ENCODE measurements around the gene NOD2. TPM values are rescaled to one million over a fixed set of nuclear protein-coding genes. Genes with fewer than 3 reads are reported as not detected.

NOD2 gene
- total RNA-seq, 1 experiment from 2014 or later: 5.4 TPM

- Histone ChIP-seq H3K9ac (ENCODE audit: low read length) (no peak overlapping the region), H3K4me3 (replicated peaks in 1 of 2; ENCODE audit: low read depth in 1 of 2, low read length in 2 of 2) (no peak overlapping the region), H4K20me1 (ENCODE audit: insufficient read depth) (no peaks in the 10 kb centered on the region), H3K9me3 (ENCODE audit: control insufficient read depth in 1 of 2, insufficient read depth in 1 of 2, low read depth in 1 of 2, low read length in 2 of 2) (peaks cover 10 to 12% of the 10 kb centered on the region in 2 experiments; a peak in 3 of 4 replicates), H2AFZ (ENCODE audit: low read depth, low read length, poor library complexity, severe bottlenecking) (no peak overlapping the region), H3K36me3 (ENCODE audit: control insufficient read depth in 1 of 2, insufficient read depth in 2 of 2, low read length in 2 of 2) (no peaks in the 10 kb centered on the region), H3K79me2 (ENCODE audit: insufficient read depth, low read length) (no peaks in the 10 kb centered on the region), H3K27me3 (ENCODE audit: insufficient read depth, low read length) (no peaks in the 10 kb centered on the region), H3K9me2 (ENCODE audit: insufficient read depth) (no peaks in the 10 kb centered on the region), H3K4me1 (ENCODE audit: control insufficient read depth in 1 of 2, insufficient read depth in 2 of 2, low read length in 2 of 2) (no peaks in the 10 kb centered on the region), H3K4me2 (ENCODE audit: low read length) (no peak overlapping the region), H3K27ac (ENCODE audit: low read depth, low read length) (no peak overlapping the region)
- ChIA-PET RAD21 (ENCODE audit: low non-redundant PET in 1 of 2, low total read pairs in 2 of 2, uncharacterized antibody in 2 of 2, unreplicated experiment in 2 of 2) (interaction anchor here (1.0 to 1.2 kb wide), 2 partner anchors 130 kb away, joined by 5 read pairs; no protein-coding TSS in a partner anchor), CTCF (interaction anchor here (1.1 to 2.5 kb wide), 2 partner anchors 8 to 11 kb away, joined by 3 to 8 read pairs; no protein-coding TSS in a partner anchor), POLR2A (no interaction called here)
- no TSS peak for BruUV-seq (replicated peaks)
- no peak for ATAC-seq
- intact Hi-C loops (cut with micrococcal nuclease): loop anchor here (10.0 kb wide), 2 partner anchors 542 to 1308 kb away; no protein-coding TSS in a partner anchor
- TF ChIP-seq CTCF (IDR thresholded peaks at IDR 0.05 in 2 of 3, conservative IDR thresholded peaks at IDR 0.05 in 1 of 3; ENCODE audit: borderline replicate concordance in 1 of 3, insufficient read depth in 1 of 3, low read depth in 2 of 3, low read length in 2 of 3) (no peak), ELF1 (IDR thresholded peaks at IDR 0.05; ENCODE audit: borderline replicate concordance, low read depth) (no peak), SRF (IDR thresholded peaks at IDR 0.05; ENCODE audit: low read depth) (no peak), EZH2 (IDR thresholded peaks at IDR 0.05) (no peak)
- DNase-seq (ENCODE audit: low read depth, low spot score): no peak
Observed at GRCh38 chr16:50676684-50677225, 16.7 kb upstream of the NOD2 start.

- H4K20me1 ChIP-seq (ENCODE audit: insufficient read depth): no peaks in the 10 kb centered on the region
- H3K79me2 ChIP-seq (ENCODE audit: insufficient read depth, low read length): no peaks in the 10 kb centered on the region
- no peaks in the 10 kb centered on the region for H3K9me2 ChIP-seq (ENCODE audit: insufficient read depth)
- H2AFZ ChIP-seq (ENCODE audit: low read depth, low read length, poor library complexity, severe bottlenecking): no peak overlapping the region
- no peaks in the 10 kb centered on the region for H3K4me1 ChIP-seq (ENCODE audit: control insufficient read depth in 1 of 2, insufficient read depth in 2 of 2, low read length in 2 of 2)
- peaks cover 4 to 10% of the 10 kb centered on the region in 2 experiments; a peak in 3 of 4 replicates for H3K9me3 ChIP-seq (ENCODE audit: control insufficient read depth in 1 of 2, insufficient read depth in 1 of 2, low read depth in 1 of 2, low read length in 2 of 2)
- no peak for TF ChIP-seq POLR2A (IDR thresholded peaks at IDR 0.05; ENCODE audit: borderline replicate concordance, extremely low read depth, insufficient read depth, insufficient read length)
- no peak for TF ChIP-seq ZNF274 (IDR thresholded peaks at IDR 0.05; ENCODE audit: low read depth, low read length)
- TF ChIP-seq EGR1 (IDR thresholded peaks at IDR 0.05; ENCODE audit: low read depth): no peak
- peak in 2 of 3 experiments; percentile 64 to 71; a peak in 4 of 6 replicates for TF ChIP-seq CTCF (IDR thresholded peaks at IDR 0.05 in 2 of 3, conservative IDR thresholded peaks at IDR 0.05 in 1 of 3; ENCODE audit: borderline replicate concordance in 1 of 3, insufficient read depth in 1 of 3, low read depth in 2 of 3, low read length in 2 of 3)
- TF ChIP-seq RAD21 (IDR thresholded peaks at IDR 0.05; ENCODE audit: low read depth): 0 out of 2 replicates have a peak, but pooled peaks have one; percentile 3
- TF ChIP-seq TCF7L2 (IDR thresholded peaks at IDR 0.05; ENCODE audit: borderline replicate concordance, extremely low read depth, insufficient read depth, insufficient read length): no peak
- TF ChIP-seq SIN3A (IDR thresholded peaks at IDR 0.05; ENCODE audit: low read depth): no peak
- intact Hi-C loops (cut with micrococcal nuclease): loop anchor here (10.0 kb wide), 2 partner anchors 543 to 1307 kb away; no protein-coding TSS in a partner anchor
- RAD21 ChIA-PET (ENCODE audit: low non-redundant PET in 1 of 2, low total read pairs in 2 of 2, uncharacterized antibody in 2 of 2, unreplicated experiment in 2 of 2): interaction anchor here (1.0 to 1.2 kb wide), 2 partner anchors 129 kb away, joined by 5 read pairs; no protein-coding TSS in a partner anchor
- POLR2A ChIA-PET: no interaction called here
- CTCF ChIA-PET: interaction anchor here (1.1 to 2.5 kb wide), 2 partner anchors 9 to 12 kb away, joined by 3 to 8 read pairs; no protein-coding TSS in a partner anchor
- no peak overlapping the region for H3K9ac ChIP-seq (ENCODE audit: low read length)
- BruUV-seq (replicated peaks): no TSS peak
- ATAC-seq (peak; percentile 75), DNase-seq (ENCODE audit: low read depth, low spot score) (no peak)
- no peak overlapping the region for H3K4me3 ChIP-seq (replicated peaks in 1 of 2; ENCODE audit: low read depth in 1 of 2, low read length in 2 of 2)
- no peak overlapping the region for H3K27ac ChIP-seq (ENCODE audit: low read depth, low read length)
- no peak overlapping the region for H3K4me2 ChIP-seq (ENCODE audit: low read length)
- no peaks in the 10 kb centered on the region for H3K27me3 ChIP-seq (ENCODE audit: insufficient read depth, low read length)
- H3K36me3 ChIP-seq (ENCODE audit: control insufficient read depth in 1 of 2, insufficient read depth in 2 of 2, low read length in 2 of 2): no peaks in the 10 kb centered on the region
Observed at GRCh38 chr16:50677351-50677750, 16.1 kb upstream of the NOD2 start.
